IMR-90 (cell line): ENCODE results near the gene RAD18. TPM values are rescaled to one million over a fixed set of nuclear protein-coding genes. Genes with fewer than 3 reads are reported as not detected.

ENCODE experiments used
- ATAC-seq: fragments of 200-7000 bp; cut with Tn5 transposase; 2 replicates; pipeline ENCODE4 v1.9.1; 2020; ENCODE audit warnings: low read depth, mild to moderate bottlenecking, moderate library complexity
- BruUV-seq: library from RNA; stranded (reverse); fragments of 400-500 nt; replicated peaks from 2 replicates; lab custom pipeline; 2021; lab: Mats Ljungman, UMichigan
- CTCF ChIA-PET: fragments of 300-600 bp; formaldehyde crosslinking; extraction: SDS; loops from one replicate; lab custom pipeline; 2021; ENCODE audit warnings: antibody characterized with exemption; lab: Yijun Ruan, JAX
- POLR2A ChIA-PET: fragments of 300-600 bp; sonication (Branson Sonifier 250); formaldehyde crosslinking; loops from one replicate; lab custom pipeline; 2022; ENCODE audit warnings: antibody characterized with exemption; ENCODE audit not compliant: unreplicated experiment; lab: Charles Lee
- DNase-seq: peaks from one replicate; pipeline ENCODE4 v3.0.0; 2013
- H2AFZ ChIP-seq: replicated peaks from 2 replicates; pipeline ENCODE3; 2013; ENCODE audit warnings: low read length, mild to moderate bottlenecking; ENCODE audit not compliant: poor library complexity
- H2AK5ac ChIP-seq: 2 replicates; pipeline ENCODE4 v1.6.1; 2013; ENCODE audit warnings: low read depth, low read length, inconsistent platforms
- H2AK9ac ChIP-seq: replicated peaks from 2 replicates; pipeline ENCODE3; 2013; ENCODE audit warnings: mild to moderate bottlenecking, low read depth, low read length, moderate library complexity; ENCODE audit not compliant: poor library complexity
- H2BK120ac ChIP-seq: 2 replicates; pipeline ENCODE4 v1.6.1; 2013; ENCODE audit warnings: low read depth, low read length, inconsistent platforms
- H2BK15ac ChIP-seq: 3 replicates; pipeline ENCODE4 v1.6.1; 2013; ENCODE audit warnings: low read depth, low read length, inconsistent platforms
- H2BK20ac ChIP-seq: 2 replicates; pipeline ENCODE4 v1.6.1; 2013; ENCODE audit warnings: low read depth, mild to moderate bottlenecking, inconsistent platforms, low read length, moderate library complexity
- H2BK5ac ChIP-seq: 2 replicates; pipeline ENCODE4 v1.6.1; 2013; ENCODE audit warnings: mild to moderate bottlenecking, low read depth, low read length, inconsistent platforms; ENCODE audit not compliant: poor library complexity, severe bottlenecking
- H3K14ac ChIP-seq: replicated peaks from 2 replicates; pipeline ENCODE4 v1.6.1; 2013; ENCODE audit warnings: low read depth, low read length, inconsistent platforms
- H3K18ac ChIP-seq: 2 replicates; pipeline ENCODE4 v1.6.1; 2013; ENCODE audit warnings: low read depth, low read length, control low read depth
- H3K23ac ChIP-seq: 2 replicates; pipeline ENCODE4 v1.6.1; 2013; ENCODE audit warnings: low read depth, low read length, inconsistent platforms
- H3K27ac ChIP-seq: 2 replicates; pipeline ENCODE4 v1.5.1; 2013; ENCODE audit warnings: mild to moderate bottlenecking, control low read depth, low read length; ENCODE audit not compliant: insufficient read depth
- H3K27me3 ChIP-seq: 2 replicates; pipeline ENCODE4 v1.6.1; 2013; ENCODE audit warnings: low read length; ENCODE audit not compliant: control insufficient read depth, insufficient read depth
- H3K36me3 ChIP-seq: 2 replicates; pipeline ENCODE4 v1.6.1; 2013; ENCODE audit warnings: low read length, mixed read lengths; ENCODE audit not compliant: control insufficient read depth, insufficient read depth
- H3K4ac ChIP-seq: 2 replicates; pipeline ENCODE4 v1.6.1; 2013; ENCODE audit warnings: low read depth, low read length, inconsistent platforms
- H3K4me1 ChIP-seq: 2 replicates; pipeline ENCODE4 v1.6.1; 2013; ENCODE audit warnings: low read length, mixed read lengths; ENCODE audit not compliant: control insufficient read depth, insufficient read depth
- H3K4me2 ChIP-seq: 2 replicates; pipeline ENCODE4 v1.6.1; 2013; ENCODE audit warnings: low read depth, mild to moderate bottlenecking, control low read depth, low read length, moderate library complexity
- H3K4me3 ChIP-seq: 2 replicates; pipeline ENCODE4 v1.5.1; 2013; ENCODE audit warnings: low read depth, mild to moderate bottlenecking, control low read depth, low read length, moderate library complexity; ENCODE audit not compliant: insufficient read depth
- H3K56ac ChIP-seq: 2 replicates; pipeline ENCODE4 v1.6.1; 2013; ENCODE audit warnings: low read length, inconsistent platforms; ENCODE audit not compliant: insufficient read depth; ENCODE audit errors: extremely low read depth
- H3K79me1 ChIP-seq, 2 experiments: 2 replicates each; pipeline ENCODE4 v1.6.1; 2013; ENCODE audit warnings: low read length in 2 of 2, inconsistent platforms in 1 of 2, low read depth in 1 of 2
- H3K9ac ChIP-seq: 2 replicates; pipeline ENCODE4 v1.6.1; 2013; ENCODE audit warnings: low read depth, low read length, control low read depth
- H3K9me1 ChIP-seq: 2 replicates; pipeline ENCODE4 v1.6.1; 2013; ENCODE audit warnings: low read length, inconsistent platforms; ENCODE audit not compliant: insufficient read depth
- H3K9me3 ChIP-seq: 2 replicates; pipeline ENCODE4 v1.6.1; 2013; ENCODE audit warnings: low read length; ENCODE audit not compliant: control insufficient read depth, insufficient read depth
- H4K20me1 ChIP-seq: 2 replicates; pipeline ENCODE4 v1.6.1; 2013; ENCODE audit warnings: low read length, inconsistent platforms; ENCODE audit not compliant: insufficient read depth
- H4K5ac ChIP-seq: 2 replicates; pipeline ENCODE4 v1.6.1; 2013; ENCODE audit warnings: mild to moderate bottlenecking, low read depth, low read length, control low read depth
- H4K8ac ChIP-seq, 2 experiments: 2 replicates each; pipeline ENCODE4 v1.6.1; 2013; ENCODE audit warnings: low read depth in 2 of 2, low read length in 2 of 2, control low read depth in 1 of 2, inconsistent platforms in 1 of 2
- H4K91ac ChIP-seq: 2 replicates; pipeline ENCODE4 v1.6.1; 2013; ENCODE audit warnings: low read depth, low read length, inconsistent platforms; ENCODE audit not compliant: insufficient read depth
- BHLHE40 ChIP-seq: fragments of 150-350 bp; IDR thresholded peaks from 2 replicates; pipeline ENCODE4 v1.6.1; 2016; ENCODE audit warnings: mild to moderate bottlenecking, low read depth, low read length
- CEBPB ChIP-seq: IDR thresholded peaks from 2 replicates; pipeline ENCODE4 v1.6.1; 2012; ENCODE audit warnings: low read depth, low read length, improper control_type of control experiment
- CTCF ChIP-seq: conservative IDR thresholded peaks from 2 replicates; pipeline ENCODE4 v1.5.1; 2012; ENCODE audit warnings: mild to moderate bottlenecking, low read depth, low read length, improper control_type of control experiment
- ELK1 ChIP-seq: fragments of 150-350 bp; IDR thresholded peaks from 2 replicates; pipeline ENCODE4 v1.6.1; 2016; ENCODE audit warnings: low read depth, mild to moderate bottlenecking, low read length, moderate library complexity, borderline replicate concordance
- FOS ChIP-seq: fragments of 150-350 bp; IDR thresholded peaks from 2 replicates; pipeline ENCODE4 v1.6.1; 2016; ENCODE audit warnings: low read depth, low read length
- MAFK ChIP-seq: IDR thresholded peaks from 2 replicates; pipeline ENCODE4 v1.6.1; 2012; ENCODE audit warnings: low read depth, low read length, improper control_type of control experiment
- MAZ ChIP-seq: IDR thresholded peaks from 2 replicates; pipeline ENCODE4 v1.6.1; 2012; ENCODE audit warnings: low read depth, mild to moderate bottlenecking, low read length, improper control_type of control experiment, moderate library complexity, borderline replicate concordance
- MXI1 ChIP-seq: IDR thresholded peaks from 2 replicates; pipeline ENCODE4 v1.6.1; 2012; ENCODE audit warnings: low read depth, mild to moderate bottlenecking, low read length, moderate library complexity, borderline replicate concordance
- NFE2L2 ChIP-seq: fragments of 150-350 bp; IDR thresholded peaks from 2 replicates; pipeline ENCODE4 v1.6.1; 2016; ENCODE audit warnings: low read depth, mild to moderate bottlenecking, low read length
- RAD21 ChIP-seq: IDR thresholded peaks from 2 replicates; pipeline ENCODE4 v1.6.1; 2012; ENCODE audit warnings: low read length, improper control_type of control experiment
- RCOR1 ChIP-seq: IDR thresholded peaks from 2 replicates; pipeline ENCODE4 v1.6.1; 2012; ENCODE audit warnings: mild to moderate bottlenecking, low read length, improper control_type of control experiment; ENCODE audit not compliant: insufficient replicate concordance
- RFX5 ChIP-seq: IDR thresholded peaks from 2 replicates; pipeline ENCODE4 v1.8.0; 2012; ENCODE audit warnings: low read depth, mild to moderate bottlenecking, low read length, moderate library complexity
- SMC3 ChIP-seq: fragments of 150-350 bp; IDR thresholded peaks from 2 replicates; pipeline ENCODE4 v1.6.1; 2016; ENCODE audit warnings: low read depth, mild to moderate bottlenecking, antibody characterized with exemption, low read length, moderate library complexity
- USF2 ChIP-seq: fragments of 150-350 bp; IDR thresholded peaks from 2 replicates; pipeline ENCODE4 v1.6.1; 2017; ENCODE audit warnings: mild to moderate bottlenecking, antibody characterized with exemption, low read length, low read depth
- whole genome bisulfite sequencing, 2 experiments: methylation state at CpG; one replicate each; pipeline versions ENCODE4 v1.1.5 to v1.1.7; 2013; ENCODE audit warnings: missing lambda C conversion rate in 2 of 2; ENCODE audit not compliant: insufficient read length in 1 of 2; ENCODE audit errors: extremely low coverage in 2 of 2; 5-methylcytosine and 5-hydroxymethylcytosine counted together
- dilution Hi-C: fragments of 300-500 bp; cut with HindIII; formaldehyde crosslinking; loops from one replicate; pipeline ENCODE4 v1.14.3; 2018; ENCODE audit warnings: low sequenced_read_pairs; ENCODE audit not compliant: unreplicated experiment
- in situ Hi-C: fragments of 300-500 bp; cut with MboI; formaldehyde crosslinking; loops from 3 replicates; pipeline ENCODE4 v1.14.3; 2019; ENCODE audit warnings: low sequenced_read_pairs, inconsistent platforms, mixed read lengths
- intact Hi-C: fragments of 100-400 bp; cut with micrococcal nuclease; formaldehyde crosslinking; loops from 2 replicates; pipeline ENCODE4 v1.10.0; 2022
- polyA plus RNA-seq, 3 experiments: library from polyadenylated mRNA; depleted of rRNA; stranded (reverse); fragments of >200 nt; gene quantifications; 2 replicates each; pipeline ENCODE4 v1.2.3, GENCODE V29; 2012; ENCODE audit warnings: low replicate concordance in 1 of 3
- total RNA-seq: library from RNA; depleted of rRNA; stranded (reverse); fragments of >200 nt; gene quantifications from 2 replicates; pipeline ENCODE4 v1.2.3, GENCODE V29; 2012

RAD18 gene
- total and polyA plus RNA-seq, 2 of the 4 experiments (the other 2 are of a cell fraction), result 8.2 to 17.2 TPM

- BruUV-seq, result no TSS peak
- intact Hi-C loops (no loop called here), dilution Hi-C loops (no loop called here), in situ Hi-C loops (no loop called here)
- peaks cover 23% of the 10 kb centered on the region for H3K9me1 ChIP-seq
- no peak overlapping the region; the same call in 1 of the 2 replicates for H3K23ac ChIP-seq
- no peaks in the 10 kb centered on the region for H3K27me3 ChIP-seq
- peak overlapping the region; percentile 33; the same call in 1 of the 2 replicates for H3K4ac ChIP-seq
- peak overlapping the region; percentile 25 for H2AK9ac ChIP-seq
- no peaks in the 10 kb centered on the region for H4K20me1 ChIP-seq
- peak overlapping the region; percentile 63 for H2BK120ac ChIP-seq
- no peaks in the 10 kb centered on the region for H3K9me3 ChIP-seq
- peak overlapping the region; percentile 78 for H2BK20ac ChIP-seq
- peak overlapping the region; percentile 87; the same call in 1 of the 3 replicates for H2BK15ac ChIP-seq
- ATAC-seq (peak; percentile 83), DNase-seq (peak; percentile 91)
- no peak overlapping the region for H2AFZ ChIP-seq
- no peak overlapping the region for H3K27ac ChIP-seq
- peak overlapping the region; percentile 34; the same call in 1 of the 2 replicates for H3K18ac ChIP-seq
- no peak overlapping the region for H3K56ac ChIP-seq
- H2BK5ac ChIP-seq, result peak overlapping the region; percentile 36
- no peak overlapping the region for H4K5ac ChIP-seq
- H3K9ac ChIP-seq, result no peak overlapping the region
- CTCF ChIA-PET, result interaction anchor here (1.2 kb wide), 1 partner anchor 14 kb away, joined by 4 read pairs; no protein-coding TSS in a partner anchor
- POLR2A ChIA-PET, result interaction anchor here (1.1 kb wide), 1 partner anchor 8 kb away, joined by 3 read pairs; no protein-coding TSS in a partner anchor
- H3K79me1 ChIP-seq, result no peaks in the 10 kb centered on the region
- peak overlapping the region; percentile 59; the same call in 1 of the 2 replicates for H3K14ac ChIP-seq
- H2AK5ac ChIP-seq, result peak overlapping the region; percentile 55; the same call in 1 of the 2 replicates
- WGBS, 2 experiments, result 80% methylated on average over 1 of the region's 3 CpGs; no CpG with 5 or more reads in 1 of the 2 experiments
- H3K36me3 ChIP-seq, result no peaks in the 10 kb centered on the region
- H3K4me3 ChIP-seq, result no peak overlapping the region
- H4K8ac ChIP-seq, result peak overlapping the region in 1 of 2 experiments; percentile 42; a peak in 1 of 4 replicates
- H3K4me2 ChIP-seq, result no peak overlapping the region
- peaks cover 7% of the 10 kb centered on the region for H3K4me1 ChIP-seq
- H4K91ac ChIP-seq, result peak overlapping the region; percentile 47; the same call in 1 of the 2 replicates
- TF ChIP-seq RCOR1 (no peak), MAFK (peak; percentile 75), MXI1 (0 out of 2 replicates have a peak, but pooled peaks have one; percentile 21), ELK1 (no peak), CTCF (no peak), NFE2L2 (peak; percentile 81), FOS (peak; percentile 29; the same call in 1 of the 2 replicates), RAD21 (no peak), CEBPB (peak; percentile 61), USF2 (peak; percentile 74), BHLHE40 (peak; percentile 50; the same call in 1 of the 2 replicates), SMC3 (no peak), RFX5 (no peak), MAZ (0 out of 2 replicates have a peak, but pooled peaks have one; percentile 6)
Measured at GRCh38 chr3:8837162-8837561, 126.1 kb downstream of the RAD18 start.
